ENCODE measurements around the gene KCNQ1. TPM values are rescaled to one million over a fixed set of nuclear protein-coding genes. Genes with fewer than 3 reads are reported as not detected.

The KCNQ1 gene
- total RNA-seq, 1 experiment from 2014 or later: 10.7 TPM

- no peak for TF ChIP-seq ZNF274 (IDR thresholded peaks at IDR 0.05; ENCODE audit: low read depth, low read length)
- TF ChIP-seq EZH2phosphoT487 (IDR thresholded peaks at IDR 0.05; ENCODE audit: borderline replicate concordance): no peak
- no peak for TF ChIP-seq SRF (IDR thresholded peaks at IDR 0.05; ENCODE audit: low read depth)
- TF ChIP-seq ELF1 (IDR thresholded peaks at IDR 0.05; ENCODE audit: borderline replicate concordance, low read depth): no peak
- no peak for TF ChIP-seq JUND (IDR thresholded peaks at IDR 0.05)
- TF ChIP-seq FOSL1 (IDR thresholded peaks at IDR 0.05; ENCODE audit: low read depth): no peak
- TF ChIP-seq POLR2AphosphoS5 (IDR thresholded peaks at IDR 0.05; ENCODE audit: low read depth, low read length): no peak
- TF ChIP-seq SIN3A (IDR thresholded peaks at IDR 0.05; ENCODE audit: low read depth): no peak
Observed at GRCh38 chr11:2481253-2481652, 36.4 kb downstream of the KCNQ1 start (continued).

GRCh38 chr11:2482204-2482603 is 37.4 kb downstream of the KCNQ1 start:
- BruUV-seq (replicated peaks): no TSS peak
- Histone ChIP-seq H3K9me2 (ENCODE audit: insufficient read depth) (no peaks in the 10 kb centered on the region), H3K4me2 (ENCODE audit: low read length) (no peak overlapping the region), H4K20me1 (ENCODE audit: insufficient read depth) (no peaks in the 10 kb centered on the region), H3K27ac (ENCODE audit: low read depth, low read length) (no peak overlapping the region), H3K79me2 (ENCODE audit: insufficient read depth, low read length) (no peaks in the 10 kb centered on the region), H3K27me3 (ENCODE audit: insufficient read depth, low read length) (no peaks in the 10 kb centered on the region), H3K9me3 (ENCODE audit: control insufficient read depth in 1 of 2, insufficient read depth in 1 of 2, low read depth in 1 of 2, low read length in 2 of 2) (peaks cover 9 to 14% of the 10 kb centered on the region in 2 experiments; a peak in 2 of 4 replicates), H3K4me3 (replicated peaks in 1 of 2; ENCODE audit: low read depth in 1 of 2, low read length in 2 of 2) (no peak overlapping the region), H2AFZ (ENCODE audit: low read depth, low read length, poor library complexity, severe bottlenecking) (no peak overlapping the region), H3K4me1 (ENCODE audit: control insufficient read depth in 1 of 2, insufficient read depth in 2 of 2, low read length in 2 of 2) (no peaks in the 10 kb centered on the region), H3K36me3 (ENCODE audit: control insufficient read depth in 1 of 2, insufficient read depth in 2 of 2, low read length in 2 of 2) (no peaks in the 10 kb centered on the region), H3K9ac (ENCODE audit: low read length) (no peak overlapping the region)
- no peak for DNase-seq (ENCODE audit: low read depth, low spot score)
- ChIA-PET RAD21 (ENCODE audit: low non-redundant PET in 1 of 2, low total read pairs in 2 of 2, uncharacterized antibody in 2 of 2, unreplicated experiment in 2 of 2) (no interaction called here), POLR2A (no interaction called here), CTCF (no interaction called here)
- ATAC-seq: no peak
- intact Hi-C loops (cut with micrococcal nuclease): no loop called here
- TF ChIP-seq ATF3 (IDR thresholded peaks at IDR 0.05) (no peak), POLR2A (IDR thresholded peaks at IDR 0.05; ENCODE audit: borderline replicate concordance, extremely low read depth, insufficient read depth, insufficient read length) (no peak), CEBPB (IDR thresholded peaks at IDR 0.05; ENCODE audit: low read depth) (no peak), EZH2phosphoT487 (IDR thresholded peaks at IDR 0.05; ENCODE audit: borderline replicate concordance) (no peak), ZBTB33 (IDR thresholded peaks at IDR 0.05; ENCODE audit: extremely low read depth, insufficient replicate concordance, low read length) (no peak), REST (IDR thresholded peaks at IDR 0.05; ENCODE audit: low read depth) (no peak), FOSL1 (IDR thresholded peaks at IDR 0.05; ENCODE audit: low read depth) (no peak), RAD21 (IDR thresholded peaks at IDR 0.05; ENCODE audit: low read depth) (no peak), ZFX (IDR thresholded peaks at IDR 0.05) (no peak), TCF7L2 (IDR thresholded peaks at IDR 0.05; ENCODE audit: borderline replicate concordance, extremely low read depth, insufficient read depth, insufficient read length) (no peak), MAX (IDR thresholded peaks at IDR 0.05) (no peak), SIN3A (IDR thresholded peaks at IDR 0.05; ENCODE audit: low read depth) (no peak), ZNF274 (IDR thresholded peaks at IDR 0.05; ENCODE audit: low read depth, low read length) (no peak), POLR2AphosphoS5 (IDR thresholded peaks at IDR 0.05; ENCODE audit: low read depth, low read length) (no peak), YY1 (IDR thresholded peaks at IDR 0.05; ENCODE audit: extremely low read depth, insufficient replicate concordance, low read depth, low read length) (no peak)
